Muscle of leg (tissue), 11 donors: Measurements from ENCODE around the gene GABRB1. TPM values are rescaled to one million over a fixed set of nuclear protein-coding genes. Genes with fewer than 3 reads are reported as not detected.

Experiments used
- DNase-seq: peaks from one replicate; pipeline ENCODE4 v3.0.0; 2013
- H3K27ac ChIP-seq: one replicate; pipeline ENCODE4 v1.5.1; 2013; ENCODE audit warnings: mild to moderate bottlenecking, low read length, control low read depth
- H3K27me3 ChIP-seq: one replicate; pipeline ENCODE4 v1.6.1; 2013; ENCODE audit warnings: low read length; ENCODE audit not compliant: control insufficient read depth, insufficient read depth
- H3K36me3 ChIP-seq: one replicate; pipeline ENCODE4 v1.6.1; 2013; ENCODE audit warnings: low read length; ENCODE audit not compliant: control insufficient read depth, insufficient read depth
- H3K4me1 ChIP-seq: one replicate; pipeline ENCODE4 v1.6.1; 2013; ENCODE audit warnings: low read length; ENCODE audit not compliant: control insufficient read depth, insufficient read depth
- H3K4me3 ChIP-seq: one replicate; pipeline ENCODE4 v1.5.1; 2013; ENCODE audit warnings: low read length, control low read depth
- H3K9me3 ChIP-seq: replicated peaks from 2 replicates; pipeline ENCODE4 v1.6.1; 2013; ENCODE audit warnings: low read depth, low read length; ENCODE audit not compliant: control insufficient read depth
- WGBS: methylation state at CpG from one replicate; pipeline ENCODE4 v1.1.5; 2013; ENCODE audit warnings: missing lambda C conversion rate; ENCODE audit not compliant: insufficient coverage; 5-methylcytosine and 5-hydroxymethylcytosine counted together
- polyA plus RNA-seq, 8 donors: library from polyadenylated mRNA; unstranded; fragments of 120-200 nt; gene quantifications; one replicate each; pipeline versions ENCODE4 v1.2.1 to v1.2.3, GENCODE V29; 2013; ENCODE audit warnings: inconsistent platforms in 1 of 8, low replicate concordance in 1 of 8; ENCODE audit not compliant: insufficient read length in 8 of 8, insufficient read depth in 1 of 8
- total RNA-seq: library from RNA; stranded (reverse); fragments of 120-200 nt; gene quantifications from one replicate; pipeline ENCODE4 v1.2.4, GENCODE V29; 2013

The GABRB1 gene
- total and polyA plus RNA-seq, 9 donors, result 0.12 to 0.26 (median 0.14) TPM; not detected in 6

DNA sequence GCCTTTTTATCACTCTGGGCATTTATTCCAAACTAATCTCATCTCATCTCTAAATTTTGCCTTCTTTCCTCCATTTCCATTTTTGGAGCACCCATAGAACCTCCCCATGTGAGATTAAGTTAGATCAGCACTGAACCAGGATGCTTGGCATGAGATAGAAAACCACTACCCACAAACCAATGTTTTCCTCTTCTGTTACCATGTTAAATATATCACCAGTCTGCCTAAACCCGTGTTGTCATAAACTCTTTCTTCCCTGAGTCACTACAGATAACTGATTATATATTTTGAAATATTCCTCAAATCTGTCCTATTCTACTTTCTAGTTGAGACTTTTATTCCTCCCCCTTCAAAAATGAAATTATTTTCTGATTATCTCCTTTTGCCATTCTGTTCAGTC, 37.6 kb downstream of the GABRB1 start:
- Histone ChIP-seq H3K4me1 (no peaks in the 10 kb centered on the region), H3K9me3 (no peaks in the 10 kb centered on the region), H3K27me3 (no peaks in the 10 kb centered on the region), H3K4me3 (no peak overlapping the region), H3K36me3 (no peaks in the 10 kb centered on the region), H3K27ac (no peak overlapping the region)
- no peak for DNase-seq
- no CpG with 5 or more reads among the region's 1 CpG for WGBS

DNA sequence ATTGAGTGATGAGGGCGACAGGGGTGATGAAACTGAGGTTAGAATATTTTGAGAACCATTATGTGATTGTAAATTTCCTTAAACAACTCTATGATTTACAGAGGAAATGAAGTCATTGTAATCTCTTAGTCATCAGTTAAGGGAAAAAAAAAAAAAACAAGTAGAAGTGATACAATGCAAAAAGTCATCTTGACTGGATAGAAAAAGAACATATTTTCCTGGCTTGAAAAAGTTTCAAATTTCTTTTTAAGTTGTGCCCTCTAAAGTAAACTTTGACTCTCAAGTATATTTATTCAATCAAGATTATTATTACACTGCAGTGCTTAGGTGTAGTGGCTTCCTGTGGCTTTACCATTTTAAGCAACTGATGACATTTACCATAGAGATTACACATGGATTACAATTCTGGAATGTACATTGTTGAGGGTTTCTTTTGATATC, 40.6 kb downstream of the GABRB1 start:
- no CpG with 5 or more reads among the region's 1 CpG for WGBS
- no peaks in the 10 kb centered on the region for H3K27me3 ChIP-seq
- H3K4me1 ChIP-seq, result peaks cover 5% of the 10 kb centered on the region
- H3K27ac ChIP-seq, result no peak overlapping the region
- H3K9me3 ChIP-seq, result no peaks in the 10 kb centered on the region
- H3K36me3 ChIP-seq, result no peaks in the 10 kb centered on the region
- H3K4me3 ChIP-seq, result no peak overlapping the region
- no peak for DNase-seq

DNA sequence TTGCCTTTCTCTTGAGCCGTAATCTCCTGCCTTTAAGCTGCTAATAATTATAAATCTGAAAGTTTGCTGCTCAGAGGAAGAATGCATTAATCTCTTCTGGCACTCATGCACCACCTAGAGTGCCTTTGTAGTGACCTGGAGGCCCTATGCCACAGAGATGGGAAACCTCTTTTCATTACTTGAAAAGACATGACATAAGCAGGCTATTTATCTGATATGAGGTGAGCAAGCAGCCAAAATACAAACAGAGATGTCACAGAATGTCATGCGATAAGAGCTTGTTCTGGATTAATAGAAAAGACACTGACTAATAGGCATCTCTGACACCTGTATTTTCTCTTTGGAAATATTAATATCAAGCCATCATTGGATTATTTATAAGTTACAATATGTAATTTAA, 42.3 kb downstream of the GABRB1 start:
- H3K4me3 ChIP-seq, result no peak overlapping the region

DNA sequence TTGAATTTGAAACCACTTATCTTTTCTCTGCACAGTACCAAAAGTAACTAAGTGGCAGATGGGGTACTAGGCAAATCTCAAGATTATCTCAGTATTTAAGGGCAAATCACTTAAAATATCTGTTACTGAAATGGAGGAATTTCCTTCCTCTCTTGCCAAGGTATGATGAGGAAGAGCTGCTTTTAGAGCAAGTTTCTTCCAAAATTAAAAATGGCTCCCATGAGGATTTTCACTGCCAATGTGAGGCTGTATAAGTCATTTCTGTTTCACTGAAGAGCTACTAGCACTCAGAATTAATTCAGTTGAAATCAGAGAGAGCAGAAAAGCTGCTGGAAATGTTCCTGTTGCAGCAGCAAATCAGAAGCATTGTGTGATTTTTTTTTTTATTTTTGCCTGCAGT, 43.4 kb downstream of the GABRB1 start:
- peaks cover 5% of the 10 kb centered on the region for H3K4me1 ChIP-seq
- H3K27ac ChIP-seq, result no peak overlapping the region
- H3K4me3 ChIP-seq, result no peak overlapping the region
- DNase-seq, result peak; percentile 71
- no peaks in the 10 kb centered on the region for H3K27me3 ChIP-seq
- no peaks in the 10 kb centered on the region for H3K36me3 ChIP-seq
- H3K9me3 ChIP-seq, result no peaks in the 10 kb centered on the region

More for the DNA sequence above, 42.3 kb downstream of the GABRB1 start:
- Histone ChIP-seq H3K27me3 (no peaks in the 10 kb centered on the region), H3K27ac (no peak overlapping the region), H3K36me3 (no peaks in the 10 kb centered on the region), H3K4me1 (peaks cover 5% of the 10 kb centered on the region), H3K9me3 (no peaks in the 10 kb centered on the region)
- no peak for DNase-seq
- no CpG with 5 or more reads among the region's 2 CpGs for WGBS

DNA sequence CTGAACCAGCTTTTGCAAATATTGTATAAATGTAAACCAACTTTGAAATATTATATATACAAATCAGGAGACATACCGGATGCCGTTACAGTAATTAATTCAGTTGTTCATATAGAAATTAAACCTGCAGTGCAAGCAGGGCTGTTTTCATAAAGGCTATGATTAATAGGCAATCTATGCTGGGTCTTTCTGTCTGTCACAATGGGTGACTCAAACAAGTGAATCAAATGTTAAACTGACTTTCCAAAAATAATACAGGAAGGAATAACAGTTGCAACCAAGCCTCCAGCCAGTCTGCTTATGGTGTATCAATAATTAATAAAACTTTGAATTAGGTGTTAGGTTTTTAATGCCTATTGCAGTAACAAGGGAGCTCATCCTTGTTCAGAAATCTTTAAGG, 43.9 kb downstream of the GABRB1 start:
- WGBS, result no CpG with 5 or more reads among the region's 2 CpGs
- Histone ChIP-seq H3K27me3 (no peaks in the 10 kb centered on the region), H3K9me3 (no peaks in the 10 kb centered on the region), H3K4me3 (no peak overlapping the region), H3K4me1 (peaks cover 5% of the 10 kb centered on the region), H3K36me3 (no peaks in the 10 kb centered on the region), H3K27ac (no peak overlapping the region)
- DNase-seq, result no peak

DNA sequence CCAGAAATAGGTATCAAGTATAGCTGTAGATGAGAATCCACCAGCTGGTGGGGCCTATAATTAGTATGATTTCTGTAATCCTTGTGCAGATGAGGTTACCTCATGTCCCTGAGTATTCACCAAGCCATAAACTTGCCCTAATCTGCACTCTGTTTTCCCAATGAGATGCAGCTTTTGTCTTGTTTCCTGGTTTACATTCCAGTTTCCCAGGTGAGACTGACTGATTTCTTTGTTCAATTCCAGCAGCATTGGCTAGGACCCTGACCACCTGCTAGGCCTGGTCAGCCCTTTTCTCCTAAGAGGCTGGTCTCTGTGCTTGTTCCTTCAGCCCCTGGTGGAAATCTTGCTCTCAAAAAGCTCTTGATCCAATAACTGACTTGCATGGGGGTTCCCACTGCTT, 44.6 kb downstream of the GABRB1 start:
- no peak overlapping the region for H3K27ac ChIP-seq
- no peak for DNase-seq
- H3K4me1 ChIP-seq, result peaks cover 5% of the 10 kb centered on the region
- H3K27me3 ChIP-seq, result no peaks in the 10 kb centered on the region
- no peaks in the 10 kb centered on the region for H3K9me3 ChIP-seq
- H3K4me3 ChIP-seq, result no peak overlapping the region
- H3K36me3 ChIP-seq, result no peaks in the 10 kb centered on the region

DNA sequence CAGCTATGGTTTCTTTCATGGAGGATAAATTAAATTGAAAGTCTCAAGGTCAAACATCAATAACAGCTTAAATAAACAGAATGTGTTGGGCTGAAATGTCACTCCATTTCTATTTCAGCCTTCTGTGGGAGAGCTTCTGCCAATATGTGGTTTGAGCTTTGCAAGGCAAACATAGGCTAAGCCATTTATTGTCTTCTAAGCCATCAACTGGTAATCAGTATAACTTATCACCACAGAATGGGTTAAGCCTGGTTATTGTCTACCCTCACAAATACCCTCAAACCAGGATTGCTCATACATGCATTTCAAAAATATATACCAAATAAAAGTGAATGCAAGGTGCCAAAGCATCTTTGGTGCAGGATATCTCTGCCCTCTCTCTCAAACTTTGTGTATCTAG, 52.7 kb downstream of the GABRB1 start:
- no peak overlapping the region for H3K27ac ChIP-seq
- H3K4me3 ChIP-seq, result no peak overlapping the region
- H3K36me3 ChIP-seq, result no peaks in the 10 kb centered on the region

DNA sequence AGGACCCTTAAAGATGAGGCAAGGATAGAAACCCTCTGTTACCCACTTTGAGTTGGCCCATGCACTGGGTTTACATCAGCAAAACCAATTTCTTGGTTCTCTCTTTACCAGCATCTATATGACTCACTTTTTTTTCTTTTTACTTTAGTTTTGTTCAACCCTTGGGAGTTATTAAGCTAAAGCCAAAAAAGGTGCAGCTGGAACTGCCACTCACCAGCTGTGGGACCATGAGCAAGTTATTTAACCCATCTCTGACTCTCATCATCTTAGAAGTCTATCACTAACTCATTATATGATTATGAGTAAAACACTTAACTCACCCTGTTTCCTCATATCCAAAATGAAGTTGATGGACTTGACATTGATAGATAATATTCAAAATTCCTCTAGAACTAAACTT, 53.4 kb downstream of the GABRB1 start:
- Histone ChIP-seq H3K27me3 (no peaks in the 10 kb centered on the region), H3K4me3 (no peak overlapping the region), H3K4me1 (no peaks in the 10 kb centered on the region), H3K36me3 (no peaks in the 10 kb centered on the region), H3K27ac (no peak overlapping the region), H3K9me3 (no peaks in the 10 kb centered on the region)
- no peak for DNase-seq

More for the DNA sequence above, 52.7 kb downstream of the GABRB1 start:
- H3K9me3 ChIP-seq, result no peaks in the 10 kb centered on the region
- no peaks in the 10 kb centered on the region for H3K27me3 ChIP-seq
- H3K4me1 ChIP-seq, result no peaks in the 10 kb centered on the region
- DNase-seq, result no peak

DNA sequence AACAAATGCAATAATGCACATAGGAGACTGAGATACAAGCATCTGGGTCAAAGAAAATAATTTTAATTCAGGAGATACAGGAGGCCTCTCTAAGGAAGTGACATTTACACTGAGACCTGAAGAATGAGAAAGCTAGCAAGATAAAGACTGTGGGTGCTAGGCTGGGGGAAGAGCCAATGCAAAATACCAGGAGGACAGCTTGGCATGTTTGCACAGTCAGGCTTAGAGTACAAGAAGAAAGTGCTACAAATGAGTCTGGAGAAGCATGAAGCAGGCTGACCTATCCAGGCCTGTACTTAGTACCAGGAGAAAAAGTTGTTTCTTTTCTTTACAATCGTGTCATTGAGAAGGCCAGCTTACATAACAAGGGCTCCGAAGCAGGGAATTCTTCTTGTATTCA, 56.9 kb downstream of the GABRB1 start:
- WGBS, result 100% methylated on average over 1 of the region's 2 CpGs
- H3K27ac ChIP-seq, result no peak overlapping the region
- H3K36me3 ChIP-seq, result no peaks in the 10 kb centered on the region
- no peak overlapping the region for H3K4me3 ChIP-seq
- no peaks in the 10 kb centered on the region for H3K9me3 ChIP-seq
- H3K27me3 ChIP-seq, result no peaks in the 10 kb centered on the region
- no peak for DNase-seq
- H3K4me1 ChIP-seq, result no peaks in the 10 kb centered on the region

DNA sequence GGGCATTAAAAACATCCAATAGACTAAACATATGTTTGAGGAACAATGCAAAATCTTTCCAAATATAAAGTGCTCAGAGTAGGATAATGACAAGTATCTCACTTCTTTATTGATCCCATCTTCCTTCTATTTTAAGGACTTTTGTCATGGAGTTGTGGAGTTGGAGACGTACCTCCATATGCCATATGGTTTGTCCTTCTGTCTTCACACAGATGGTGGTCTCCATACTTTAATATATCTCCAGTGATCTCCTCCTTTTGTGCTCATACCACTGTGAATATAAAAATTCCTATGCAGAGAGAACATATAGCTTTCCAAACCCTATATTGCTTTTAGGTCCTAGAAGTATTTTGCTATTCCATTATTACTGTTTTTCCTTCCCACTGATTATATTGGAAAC, 64.5 kb downstream of the GABRB1 start:
- DNase-seq, result no peak
- H3K27me3 ChIP-seq, result no peaks in the 10 kb centered on the region
- H3K4me1 ChIP-seq, result no peaks in the 10 kb centered on the region
- no peak overlapping the region for H3K4me3 ChIP-seq
- H3K9me3 ChIP-seq, result no peaks in the 10 kb centered on the region
- H3K27ac ChIP-seq, result no peak overlapping the region
- no CpG with 5 or more reads among the region's 1 CpG for WGBS
- H3K36me3 ChIP-seq, result no peaks in the 10 kb centered on the region

DNA sequence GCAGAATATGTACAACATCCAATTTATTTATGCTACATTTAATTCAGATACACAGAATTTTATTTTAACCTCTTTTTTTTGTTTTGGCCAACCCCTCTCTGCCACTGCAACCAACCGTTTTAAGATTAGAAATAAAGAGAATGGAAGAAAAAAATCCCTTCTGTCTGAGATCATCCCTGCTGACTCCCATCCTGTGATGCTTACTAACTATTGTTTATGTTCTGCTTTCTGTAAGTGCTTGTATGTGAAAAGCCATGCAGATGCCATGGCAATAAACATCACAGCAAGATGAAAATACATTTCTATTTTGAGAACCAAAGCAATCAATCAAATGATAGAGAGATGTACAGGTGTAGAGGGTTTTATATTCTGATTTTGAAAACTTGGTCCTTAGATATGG, 70.1 kb downstream of the GABRB1 start:
- H3K27me3 ChIP-seq, result no peaks in the 10 kb centered on the region
- no peaks in the 10 kb centered on the region for H3K36me3 ChIP-seq
- H3K4me1 ChIP-seq, result no peaks in the 10 kb centered on the region
- DNase-seq, result no peak
- no peaks in the 10 kb centered on the region for H3K9me3 ChIP-seq
- WGBS, result no CpG with 5 or more reads among the region's 1 CpG
- H3K27ac ChIP-seq, result no peak overlapping the region
- no peak overlapping the region for H3K4me3 ChIP-seq
